ENCODE results near the gene IGSF21.
"Not testable (repeated sequence)": the region's sequence is repeated elsewhere in the genome, so short reads cannot be mapped to it uniquely, and the experiment has no call there.

IGSF21 gene

DNA sequence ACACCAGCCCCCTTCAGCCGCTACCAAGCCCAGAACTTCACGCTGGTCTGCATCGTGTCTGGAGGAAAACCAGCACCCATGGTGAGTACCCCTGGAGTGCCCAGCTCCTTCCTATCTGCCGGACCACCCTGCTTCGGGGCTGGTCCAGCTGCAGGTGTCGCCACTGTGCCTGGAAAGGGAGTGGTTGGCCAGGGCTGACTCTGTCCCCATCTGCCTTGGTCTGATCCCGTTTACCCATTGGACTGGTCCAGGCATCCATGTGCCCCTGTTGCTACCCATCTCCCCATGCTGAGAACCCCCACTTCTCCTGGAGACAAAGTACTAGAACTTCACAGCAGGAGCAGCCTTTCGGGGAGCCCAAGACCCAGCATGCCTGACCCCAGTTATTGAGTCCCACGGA, 254.6 kb downstream of the IGSF21 start (continued):
- no peak for TF ChIP-seq PPARA (CRISPR knock-in tag; IDR thresholded peaks at IDR 0.05; ENCODE audit: borderline replicate concordance)
- TF ChIP-seq TCF4 (CRISPR knock-in tag; IDR thresholded peaks at IDR 0.05; ENCODE audit: borderline replicate concordance) = no peak
- no peak for TF ChIP-seq ZFP3 (CRISPR knock-in tag; IDR thresholded peaks at IDR 0.05)
- TF ChIP-seq, protein P1, sequence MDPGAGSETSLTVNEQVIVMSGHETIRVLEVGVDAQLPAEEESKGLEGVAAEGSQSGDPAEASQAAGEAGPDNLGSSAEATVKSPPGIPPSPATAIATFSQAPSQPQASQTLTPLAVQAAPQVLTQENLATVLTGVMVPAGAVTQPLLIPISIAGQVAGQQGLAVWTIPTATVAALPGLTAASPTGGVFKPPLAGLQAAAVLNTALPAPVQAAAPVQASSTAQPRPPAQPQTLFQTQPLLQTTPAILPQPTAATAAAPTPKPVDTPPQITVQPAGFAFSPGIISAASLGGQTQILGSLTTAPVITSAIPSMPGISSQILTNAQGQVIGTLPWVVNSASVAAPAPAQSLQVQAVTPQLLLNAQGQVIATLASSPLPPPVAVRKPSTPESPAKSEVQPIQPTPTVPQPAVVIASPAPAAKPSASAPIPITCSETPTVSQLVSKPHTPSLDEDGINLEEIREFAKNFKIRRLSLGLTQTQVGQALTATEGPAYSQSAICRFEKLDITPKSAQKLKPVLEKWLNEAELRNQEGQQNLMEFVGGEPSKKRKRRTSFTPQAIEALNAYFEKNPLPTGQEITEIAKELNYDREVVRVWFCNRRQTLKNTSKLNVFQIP (CRISPR knock-in tag; IDR thresholded peaks at IDR 0.05; ENCODE audit: borderline replicate concordance, low read depth) = no peak
- TF ChIP-seq BACH2 (CRISPR knock-in tag; IDR thresholded peaks at IDR 0.05; ENCODE audit: borderline replicate concordance) = no peak
- TF ChIP-seq ZNF565 (CRISPR knock-in tag; conservative IDR thresholded peaks at IDR 0.05; ENCODE audit: low read depth) = no peak
- TF ChIP-seq, protein P2, sequence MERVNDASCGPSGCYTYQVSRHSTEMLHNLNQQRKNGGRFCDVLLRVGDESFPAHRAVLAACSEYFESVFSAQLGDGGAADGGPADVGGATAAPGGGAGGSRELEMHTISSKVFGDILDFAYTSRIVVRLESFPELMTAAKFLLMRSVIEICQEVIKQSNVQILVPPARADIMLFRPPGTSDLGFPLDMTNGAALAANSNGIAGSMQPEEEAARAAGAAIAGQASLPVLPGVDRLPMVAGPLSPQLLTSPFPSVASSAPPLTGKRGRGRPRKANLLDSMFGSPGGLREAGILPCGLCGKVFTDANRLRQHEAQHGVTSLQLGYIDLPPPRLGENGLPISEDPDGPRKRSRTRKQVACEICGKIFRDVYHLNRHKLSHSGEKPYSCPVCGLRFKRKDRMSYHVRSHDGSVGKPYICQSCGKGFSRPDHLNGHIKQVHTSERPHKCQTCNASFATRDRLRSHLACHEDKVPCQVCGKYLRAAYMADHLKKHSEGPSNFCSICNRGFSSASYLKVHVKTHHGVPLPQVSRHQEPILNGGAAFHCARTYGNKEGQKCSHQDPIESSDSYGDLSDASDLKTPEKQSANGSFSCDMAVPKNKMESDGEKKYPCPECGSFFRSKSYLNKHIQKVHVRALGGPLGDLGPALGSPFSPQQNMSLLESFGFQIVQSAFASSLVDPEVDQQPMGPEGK (CRISPR knock-in tag; IDR thresholded peaks at IDR 0.05; ENCODE audit: borderline replicate concordance) = no peak

DNA sequence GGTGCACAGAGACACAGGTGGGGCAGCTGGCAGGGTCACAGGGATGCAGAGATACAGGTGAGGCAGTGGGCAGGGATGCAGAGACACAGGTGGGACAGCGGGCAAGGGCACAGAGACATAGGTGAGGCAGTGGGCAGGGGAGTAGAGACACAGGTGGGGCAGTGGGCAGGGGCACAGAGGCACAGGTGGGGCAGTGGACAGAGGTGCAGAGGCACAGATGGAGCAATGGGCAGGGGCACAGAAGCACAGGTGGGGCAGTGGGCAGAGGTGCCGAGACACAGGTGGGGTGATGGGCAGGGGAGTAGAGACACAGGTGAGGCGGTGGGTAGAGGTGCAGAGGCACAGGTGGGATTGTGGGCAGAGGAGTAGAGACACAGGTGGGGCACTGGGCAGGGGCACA, 255.8 kb downstream of the IGSF21 start:
- no peak for ATAC-seq
- TF ChIP-seq CSDC2 (CRISPR knock-in tag; IDR thresholded peaks at IDR 0.05) (no peak), ZFP30 (CRISPR knock-in tag; IDR thresholded peaks at IDR 0.05) (no peak), SNAI2 (CRISPR knock-in tag; IDR thresholded peaks at IDR 0.05) (no peak), ZNF565 (CRISPR knock-in tag; conservative IDR thresholded peaks at IDR 0.05; ENCODE audit: low read depth) (no peak), GLIS3 (CRISPR knock-in tag; IDR thresholded peaks at IDR 0.05) (no peak)
- TF ChIP-seq, protein P3, sequence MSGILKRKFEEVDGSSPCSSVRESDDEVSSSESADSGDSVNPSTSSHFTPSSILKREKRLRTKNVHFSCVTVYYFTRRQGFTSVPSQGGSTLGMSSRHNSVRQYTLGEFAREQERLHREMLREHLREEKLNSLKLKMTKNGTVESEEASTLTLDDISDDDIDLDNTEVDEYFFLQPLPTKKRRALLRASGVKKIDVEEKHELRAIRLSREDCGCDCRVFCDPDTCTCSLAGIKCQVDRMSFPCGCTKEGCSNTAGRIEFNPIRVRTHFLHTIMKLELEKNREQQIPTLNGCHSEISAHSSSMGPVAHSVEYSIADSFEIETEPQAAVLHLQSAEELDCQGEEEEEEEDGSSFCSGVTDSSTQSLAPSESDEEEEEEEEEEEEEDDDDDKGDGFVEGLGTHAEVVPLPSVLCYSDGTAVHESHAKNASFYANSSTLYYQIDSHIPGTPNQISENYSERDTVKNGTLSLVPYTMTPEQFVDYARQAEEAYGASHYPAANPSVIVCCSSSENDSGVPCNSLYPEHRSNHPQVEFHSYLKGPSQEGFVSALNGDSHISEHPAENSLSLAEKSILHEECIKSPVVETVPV (CRISPR knock-in tag; IDR thresholded peaks at IDR 0.05) = no peak
- TF ChIP-seq, protein P4, sequence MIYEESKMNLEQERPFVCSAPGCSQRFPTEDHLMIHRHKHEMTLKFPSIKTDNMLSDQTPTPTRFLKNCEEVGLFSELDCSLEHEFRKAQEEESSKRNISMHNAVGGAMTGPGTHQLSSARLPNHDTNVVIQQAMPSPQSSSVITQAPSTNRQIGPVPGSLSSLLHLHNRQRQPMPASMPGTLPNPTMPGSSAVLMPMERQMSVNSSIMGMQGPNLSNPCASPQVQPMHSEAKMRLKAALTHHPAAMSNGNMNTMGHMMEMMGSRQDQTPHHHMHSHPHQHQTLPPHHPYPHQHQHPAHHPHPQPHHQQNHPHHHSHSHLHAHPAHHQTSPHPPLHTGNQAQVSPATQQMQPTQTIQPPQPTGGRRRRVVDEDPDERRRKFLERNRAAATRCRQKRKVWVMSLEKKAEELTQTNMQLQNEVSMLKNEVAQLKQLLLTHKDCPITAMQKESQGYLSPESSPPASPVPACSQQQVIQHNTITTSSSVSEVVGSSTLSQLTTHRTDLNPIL (CRISPR knock-in tag; IDR thresholded peaks at IDR 0.05; ENCODE audit: low read depth) = no peak
- TF ChIP-seq, protein P2 (CRISPR knock-in tag; IDR thresholded peaks at IDR 0.05; ENCODE audit: borderline replicate concordance) = no peak
- TF ChIP-seq, protein P5, sequence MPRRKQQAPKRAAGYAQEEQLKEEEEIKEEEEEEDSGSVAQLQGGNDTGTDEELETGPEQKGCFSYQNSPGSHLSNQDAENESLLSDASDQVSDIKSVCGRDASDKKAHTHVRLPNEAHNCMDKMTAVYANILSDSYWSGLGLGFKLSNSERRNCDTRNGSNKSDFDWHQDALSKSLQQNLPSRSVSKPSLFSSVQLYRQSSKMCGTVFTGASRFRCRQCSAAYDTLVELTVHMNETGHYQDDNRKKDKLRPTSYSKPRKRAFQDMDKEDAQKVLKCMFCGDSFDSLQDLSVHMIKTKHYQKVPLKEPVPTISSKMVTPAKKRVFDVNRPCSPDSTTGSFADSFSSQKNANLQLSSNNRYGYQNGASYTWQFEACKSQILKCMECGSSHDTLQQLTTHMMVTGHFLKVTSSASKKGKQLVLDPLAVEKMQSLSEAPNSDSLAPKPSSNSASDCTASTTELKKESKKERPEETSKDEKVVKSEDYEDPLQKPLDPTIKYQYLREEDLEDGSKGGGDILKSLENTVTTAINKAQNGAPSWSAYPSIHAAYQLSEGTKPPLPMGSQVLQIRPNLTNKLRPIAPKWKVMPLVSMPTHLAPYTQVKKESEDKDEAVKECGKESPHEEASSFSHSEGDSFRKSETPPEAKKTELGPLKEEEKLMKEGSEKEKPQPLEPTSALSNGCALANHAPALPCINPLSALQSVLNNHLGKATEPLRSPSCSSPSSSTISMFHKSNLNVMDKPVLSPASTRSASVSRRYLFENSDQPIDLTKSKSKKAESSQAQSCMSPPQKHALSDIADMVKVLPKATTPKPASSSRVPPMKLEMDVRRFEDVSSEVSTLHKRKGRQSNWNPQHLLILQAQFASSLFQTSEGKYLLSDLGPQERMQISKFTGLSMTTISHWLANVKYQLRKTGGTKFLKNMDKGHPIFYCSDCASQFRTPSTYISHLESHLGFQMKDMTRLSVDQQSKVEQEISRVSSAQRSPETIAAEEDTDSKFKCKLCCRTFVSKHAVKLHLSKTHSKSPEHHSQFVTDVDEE (CRISPR knock-in tag; IDR thresholded peaks at IDR 0.05) = no peak

DNA sequence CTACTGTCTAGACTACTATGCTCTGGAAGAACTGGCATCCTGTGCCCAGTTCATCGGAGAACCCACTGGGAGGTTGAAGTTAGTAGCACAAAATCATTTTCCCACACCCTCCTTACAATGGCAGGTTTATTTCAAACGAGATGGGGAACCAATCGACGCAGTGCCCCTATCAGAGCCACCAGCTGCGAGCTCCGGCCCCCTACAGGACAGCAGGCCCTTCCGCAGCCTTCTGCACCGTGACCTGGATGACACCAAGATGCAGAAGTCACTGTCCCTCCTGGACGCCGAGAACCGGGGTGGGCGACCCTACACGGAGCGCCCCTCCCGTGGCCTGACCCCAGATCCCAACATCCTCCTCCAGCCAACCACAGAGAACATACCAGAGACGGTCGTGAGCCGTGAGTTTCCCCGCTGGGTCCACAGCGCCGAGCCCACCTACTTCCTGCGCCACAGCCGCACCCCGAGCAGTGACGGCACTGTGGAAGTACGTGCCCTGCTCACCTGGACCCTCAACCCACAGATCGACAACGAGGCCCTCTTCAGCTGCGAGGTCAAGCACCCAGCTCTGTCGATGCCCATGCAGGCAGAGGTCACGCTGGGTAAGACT, 257.6 kb downstream of the IGSF21 start:
- ATAC-seq = no peak
- TF ChIP-seq CSDC2 (CRISPR knock-in tag; IDR thresholded peaks at IDR 0.05) (no peak), TCF4 (CRISPR knock-in tag; IDR thresholded peaks at IDR 0.05; ENCODE audit: borderline replicate concordance) (no peak), ARNTL (CRISPR knock-in tag; IDR thresholded peaks at IDR 0.05; ENCODE audit: borderline replicate concordance, low read depth) (no peak), PPARA (CRISPR knock-in tag; IDR thresholded peaks at IDR 0.05; ENCODE audit: borderline replicate concordance) (no peak)
- TF ChIP-seq, protein P5 (CRISPR knock-in tag; IDR thresholded peaks at IDR 0.05) = no peak
- TF ChIP-seq, protein P1 (CRISPR knock-in tag; IDR thresholded peaks at IDR 0.05; ENCODE audit: borderline replicate concordance, low read depth) = no peak

DNA sequence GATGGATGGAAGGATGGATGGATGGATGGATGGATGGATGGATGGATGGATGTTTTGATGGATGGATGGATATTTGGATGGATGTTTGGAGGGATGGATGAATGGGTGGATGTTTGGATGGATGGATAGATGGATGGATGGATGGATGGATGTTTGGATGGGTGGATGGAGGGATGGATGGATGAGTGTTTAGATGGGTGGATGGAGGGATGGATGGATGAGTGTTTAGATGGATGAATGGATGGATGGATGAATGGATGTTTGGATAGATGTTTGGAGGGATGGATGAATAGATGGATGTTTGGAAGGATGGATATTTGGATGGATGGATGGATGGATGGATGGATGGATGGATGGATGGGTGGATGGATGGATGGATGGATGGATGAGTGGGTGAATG, 264.9 kb downstream of the IGSF21 start:
- not testable (repeated sequence) for ATAC-seq

All from SK-N-SH treated with all-trans-retinoic acid at 6 μM for 48 hours (cell line).